Loucy (cell line): ENCODE results near the gene XRN2.
"Not testable (repeated sequence)": the region's sequence is repeated elsewhere in the genome, so short reads cannot be mapped to it uniquely, and the experiment has no call there.

ENCODE experiments used
- H2AFZ ChIP-seq: fragments of 200-600 bp; sonication (generic); 2 replicates; pipeline ENCODE4 v1.6.0; 2016; ENCODE audit warnings: antibody characterized with exemption, mild to moderate bottlenecking, low read length, moderate library complexity
- H3F3A ChIP-seq: fragments of 200-600 bp; 2 replicates; pipeline ENCODE4 v1.6.0; 2016; ENCODE audit warnings: antibody characterized with exemption, low read depth, mild to moderate bottlenecking
- H3K27me3 ChIP-seq: fragments of 200-600 bp; sonication (generic); 2 replicates; pipeline ENCODE4 v1.6.1; 2014; ENCODE audit warnings: low read length, mild to moderate bottlenecking; ENCODE audit not compliant: insufficient read depth, poor library complexity, severe bottlenecking
- H3K36me3 ChIP-seq: fragments of 200-600 bp; sonication (generic); 2 replicates; pipeline ENCODE4 v1.6.1; 2016; ENCODE audit warnings: low read length; ENCODE audit not compliant: insufficient read depth
- H3K4me1 ChIP-seq: fragments of 200-600 bp; sonication (generic); 2 replicates; pipeline ENCODE4 v1.5.1; 2014; ENCODE audit warnings: low read length, mild to moderate bottlenecking; ENCODE audit not compliant: insufficient read depth, poor library complexity, severe bottlenecking
- H3K4me2 ChIP-seq: fragments of 200-600 bp; sonication (generic); 2 replicates; pipeline ENCODE4 v1.6.0; 2014; ENCODE audit warnings: antibody characterized with exemption, low read length, low read depth, mild to moderate bottlenecking; ENCODE audit not compliant: poor library complexity, severe bottlenecking
- H3K4me3 ChIP-seq: fragments of 200-600 bp; sonication (generic); 2 replicates; pipeline ENCODE4 v1.5.1; 2014; ENCODE audit warnings: low read length, mild to moderate bottlenecking, mixed read lengths; ENCODE audit not compliant: poor library complexity, severe bottlenecking
- H3K79me2 ChIP-seq: fragments of 200-600 bp; sonication (generic); 2 replicates; pipeline ENCODE4 v1.6.1; 2014; ENCODE audit warnings: low read length; ENCODE audit not compliant: insufficient read depth
- H3K9ac ChIP-seq: fragments of 200-600 bp; sonication (generic); 2 replicates; pipeline ENCODE4 v1.6.0; 2014; ENCODE audit warnings: mild to moderate bottlenecking, low read depth, low read length, moderate library complexity; ENCODE audit not compliant: poor library complexity, severe bottlenecking
- H3K9me2 ChIP-seq: fragments of 200-600 bp; sonication (generic); replicated peaks from 2 replicates; pipeline ENCODE4 v1.6.1; 2016; ENCODE audit warnings: low read depth, low read length, mixed read lengths
- H3K9me3 ChIP-seq: fragments of 200-600 bp; sonication (generic); 2 replicates; pipeline ENCODE4 v1.6.1; 2014; ENCODE audit warnings: mild to moderate bottlenecking, antibody characterized with exemption, low read length, low read depth; ENCODE audit not compliant: insufficient read depth
- H4K20me1 ChIP-seq: fragments of 200-600 bp; sonication (generic); 2 replicates; pipeline ENCODE4 v1.6.0; 2014; ENCODE audit warnings: antibody characterized with exemption, low read length, mild to moderate bottlenecking; ENCODE audit not compliant: insufficient read depth, poor library complexity, severe bottlenecking
- CTCF ChIP-seq: fragments of 200-600 bp; sonication (generic); conservative IDR thresholded peaks from 2 replicates; pipeline ENCODE4 v1.5.1; 2014; ENCODE audit warnings: mild to moderate bottlenecking, antibody characterized with exemption, low read length
- EZH2phosphoT487 ChIP-seq: fragments of 200-600 bp; IDR thresholded peaks from 2 replicates; pipeline ENCODE4 v1.6.1; 2018; ENCODE audit warnings: antibody characterized with exemption, mild to moderate bottlenecking, moderate library complexity, borderline replicate concordance

The XRN2 gene

GRCh38 chr20:21421601-21422236, 118.6 kb downstream of the XRN2 start:
- no peak overlapping the region for H3K9ac ChIP-seq
- H3K27me3 ChIP-seq: no peaks in the 10 kb centered on the region
- H3K4me1 ChIP-seq: no peaks in the 10 kb centered on the region
- TF ChIP-seq EZH2phosphoT487 (no peak), CTCF (no peak)
- H3K79me2 ChIP-seq: no peaks in the 10 kb centered on the region
- H3K9me3 ChIP-seq: peaks cover 3% of the 10 kb centered on the region
- no peaks in the 10 kb centered on the region for H3F3A ChIP-seq
- no peak overlapping the region for H3K4me3 ChIP-seq
- no peak overlapping the region for H2AFZ ChIP-seq
- no peaks in the 10 kb centered on the region for H3K9me2 ChIP-seq
- no peaks in the 10 kb centered on the region for H3K36me3 ChIP-seq
- H4K20me1 ChIP-seq: no peaks in the 10 kb centered on the region
- no peak overlapping the region for H3K4me2 ChIP-seq

GRCh38 chr20:21423712-21424111, 120.6 kb downstream of the XRN2 start:
- not testable (repeated sequence) for H4K20me1 ChIP-seq, H2AFZ ChIP-seq, H3K9ac ChIP-seq, H3K79me2 ChIP-seq, H3K9me2 ChIP-seq, H3K4me3 ChIP-seq, H3K4me1 ChIP-seq, H3K27me3 ChIP-seq, H3F3A ChIP-seq, H3K36me3 ChIP-seq, H3K4me2 ChIP-seq, H3K9me3 ChIP-seq

GRCh38 chr20:21424846-21425245, 121.7 kb downstream of the XRN2 start:
- no peaks in the 10 kb centered on the region for H3K79me2 ChIP-seq
- no peak overlapping the region for H2AFZ ChIP-seq
- H3K9ac ChIP-seq: no peak overlapping the region
- peaks cover 3% of the 10 kb centered on the region for H3K9me3 ChIP-seq
- H3K4me2 ChIP-seq: no peak overlapping the region
- no peaks in the 10 kb centered on the region for H3K36me3 ChIP-seq
- H3K4me3 ChIP-seq: no peak overlapping the region
- TF ChIP-seq CTCF: no peak
- no peak for TF ChIP-seq EZH2phosphoT487
- no peaks in the 10 kb centered on the region for H3K4me1 ChIP-seq
- H3K27me3 ChIP-seq: peaks cover 5% of the 10 kb centered on the region
- no peaks in the 10 kb centered on the region for H3K9me2 ChIP-seq
- H4K20me1 ChIP-seq: no peaks in the 10 kb centered on the region
- H3F3A ChIP-seq: no peaks in the 10 kb centered on the region

- Histone ChIP-seq H3K4me3 (no peak overlapping the region), H4K20me1 (no peaks in the 10 kb centered on the region), H3K4me2 (no peak overlapping the region), H3K9me3 (peaks cover 3% of the 10 kb centered on the region), H2AFZ (no peak overlapping the region), H3K4me1 (no peaks in the 10 kb centered on the region), H3K36me3 (no peaks in the 10 kb centered on the region), H3K9me2 (no peaks in the 10 kb centered on the region), H3K9ac (no peak overlapping the region), H3K79me2 (no peaks in the 10 kb centered on the region), H3K27me3 (peaks cover 6% of the 10 kb centered on the region), H3F3A (no peaks in the 10 kb centered on the region)
- no peak for TF ChIP-seq CTCF
- TF ChIP-seq EZH2phosphoT487: no peak
Measured at GRCh38 chr20:21430020-21430419, 126.9 kb downstream of the XRN2 start.
